22Rv1 (cell line): ENCODE measurements around the gene RETREG3.

ENCODE experiments used
- CTCF ChIP-seq: fragments of 450-650 bp; IDR thresholded peaks from 2 replicates; pipeline ENCODE4 v1.5.1; 2017; ENCODE audit warnings: mild to moderate bottlenecking
- ZFX ChIP-seq: fragments of 450-650 bp; IDR thresholded peaks from 2 replicates; pipeline ENCODE4 v1.6.1; 2017; ENCODE audit warnings: antibody characterized with exemption, borderline replicate concordance

- TF ChIP-seq CTCF (peak; percentile 91), ZFX (no peak)
Observed at GRCh38 chr17:42548070-42548837, 60.9 kb downstream of the RETREG3 start.
